Measurements from ENCODE around the gene APOD.

Gene APOD

DNA sequence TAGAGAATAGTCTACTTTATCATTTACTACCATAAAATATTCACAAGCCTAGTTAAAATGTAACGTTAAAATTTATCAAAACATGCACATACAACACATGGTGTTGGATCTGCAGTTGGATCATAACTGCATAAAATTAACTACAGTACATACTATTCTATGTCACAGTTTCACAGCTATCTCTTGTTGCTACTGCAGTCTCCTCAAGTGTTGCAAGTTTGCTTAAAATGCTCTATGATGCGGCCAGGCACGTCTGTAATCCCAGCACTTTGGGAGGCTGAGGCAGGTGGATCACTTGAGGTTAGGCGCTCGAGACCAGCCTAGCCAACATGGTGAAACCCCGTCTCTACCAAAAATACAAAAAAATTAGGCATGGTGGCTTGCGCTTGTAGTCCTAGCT is 50.9 kb downstream of the APOD start (continued):
- TF ChIP-seq, protein P1, sequence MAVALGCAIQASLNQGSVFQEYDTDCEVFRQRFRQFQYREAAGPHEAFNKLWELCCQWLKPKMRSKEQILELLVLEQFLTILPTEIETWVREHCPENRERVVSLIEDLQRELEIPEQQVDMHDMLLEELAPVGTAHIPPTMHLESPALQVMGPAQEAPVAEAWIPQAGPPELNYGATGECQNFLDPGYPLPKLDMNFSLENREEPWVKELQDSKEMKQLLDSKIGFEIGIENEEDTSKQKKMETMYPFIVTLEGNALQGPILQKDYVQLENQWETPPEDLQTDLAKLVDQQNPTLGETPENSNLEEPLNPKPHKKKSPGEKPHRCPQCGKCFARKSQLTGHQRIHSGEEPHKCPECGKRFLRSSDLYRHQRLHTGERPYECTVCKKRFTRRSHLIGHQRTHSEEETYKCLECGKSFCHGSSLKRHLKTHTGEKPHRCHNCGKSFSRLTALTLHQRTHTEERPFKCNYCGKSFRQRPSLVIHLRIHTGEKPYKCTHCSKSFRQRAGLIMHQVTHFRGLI (tag by site-specific recombination; IDR thresholded peaks at IDR 0.05) = no peak
- TF ChIP-seq, protein P2, sequence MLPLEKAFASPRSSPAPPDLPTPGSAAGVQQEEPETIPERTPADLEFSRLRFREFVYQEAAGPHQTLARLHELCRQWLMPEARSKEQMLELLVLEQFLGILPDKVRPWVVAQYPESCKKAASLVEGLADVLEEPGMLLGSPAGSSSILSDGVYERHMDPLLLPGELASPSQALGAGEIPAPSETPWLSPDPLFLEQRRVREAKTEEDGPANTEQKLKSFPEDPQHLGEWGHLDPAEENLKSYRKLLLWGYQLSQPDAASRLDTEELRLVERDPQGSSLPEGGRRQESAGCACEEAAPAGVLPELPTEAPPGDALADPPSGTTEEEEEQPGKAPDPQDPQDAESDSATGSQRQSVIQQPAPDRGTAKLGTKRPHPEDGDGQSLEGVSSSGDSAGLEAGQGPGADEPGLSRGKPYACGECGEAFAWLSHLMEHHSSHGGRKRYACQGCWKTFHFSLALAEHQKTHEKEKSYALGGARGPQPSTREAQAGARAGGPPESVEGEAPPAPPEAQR (tag by site-specific recombination; IDR thresholded peaks at IDR 0.05) = no peak
- TF ChIP-seq, protein P3, sequence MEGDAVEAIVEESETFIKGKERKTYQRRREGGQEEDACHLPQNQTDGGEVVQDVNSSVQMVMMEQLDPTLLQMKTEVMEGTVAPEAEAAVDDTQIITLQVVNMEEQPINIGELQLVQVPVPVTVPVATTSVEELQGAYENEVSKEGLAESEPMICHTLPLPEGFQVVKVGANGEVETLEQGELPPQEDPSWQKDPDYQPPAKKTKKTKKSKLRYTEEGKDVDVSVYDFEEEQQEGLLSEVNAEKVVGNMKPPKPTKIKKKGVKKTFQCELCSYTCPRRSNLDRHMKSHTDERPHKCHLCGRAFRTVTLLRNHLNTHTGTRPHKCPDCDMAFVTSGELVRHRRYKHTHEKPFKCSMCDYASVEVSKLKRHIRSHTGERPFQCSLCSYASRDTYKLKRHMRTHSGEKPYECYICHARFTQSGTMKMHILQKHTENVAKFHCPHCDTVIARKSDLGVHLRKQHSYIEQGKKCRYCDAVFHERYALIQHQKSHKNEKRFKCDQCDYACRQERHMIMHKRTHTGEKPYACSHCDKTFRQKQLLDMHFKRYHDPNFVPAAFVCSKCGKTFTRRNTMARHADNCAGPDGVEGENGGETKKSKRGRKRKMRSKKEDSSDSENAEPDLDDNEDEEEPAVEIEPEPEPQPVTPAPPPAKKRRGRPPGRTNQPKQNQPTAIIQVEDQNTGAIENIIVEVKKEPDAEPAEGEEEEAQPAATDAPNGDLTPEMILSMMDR (tag by site-specific recombination; IDR thresholded peaks at IDR 0.05) = no peak
- TF ChIP-seq, protein P4, sequence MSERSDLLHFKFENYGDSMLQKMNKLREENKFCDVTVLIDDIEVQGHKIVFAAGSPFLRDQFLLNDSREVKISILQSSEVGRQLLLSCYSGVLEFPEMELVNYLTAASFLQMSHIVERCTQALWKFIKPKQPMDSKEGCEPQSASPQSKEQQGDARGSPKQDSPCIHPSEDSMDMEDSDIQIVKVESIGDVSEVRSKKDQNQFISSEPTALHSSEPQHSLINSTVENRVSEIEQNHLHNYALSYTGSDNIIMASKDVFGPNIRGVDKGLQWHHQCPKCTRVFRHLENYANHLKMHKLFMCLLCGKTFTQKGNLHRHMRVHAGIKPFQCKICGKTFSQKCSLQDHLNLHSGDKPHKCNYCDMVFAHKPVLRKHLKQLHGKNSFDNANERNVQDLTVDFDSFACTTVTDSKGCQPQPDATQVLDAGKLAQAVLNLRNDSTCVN (tag by site-specific recombination; optimal IDR thresholded peaks at IDR 0.05) = no peak
- TF ChIP-seq ZFP3 (tag by site-specific recombination; IDR thresholded peaks at IDR 0.05; ENCODE audit: low read depth) = no peak
- no peak for TF ChIP-seq ZBTB21 (tag by site-specific recombination; IDR thresholded peaks at IDR 0.05)

DNA sequence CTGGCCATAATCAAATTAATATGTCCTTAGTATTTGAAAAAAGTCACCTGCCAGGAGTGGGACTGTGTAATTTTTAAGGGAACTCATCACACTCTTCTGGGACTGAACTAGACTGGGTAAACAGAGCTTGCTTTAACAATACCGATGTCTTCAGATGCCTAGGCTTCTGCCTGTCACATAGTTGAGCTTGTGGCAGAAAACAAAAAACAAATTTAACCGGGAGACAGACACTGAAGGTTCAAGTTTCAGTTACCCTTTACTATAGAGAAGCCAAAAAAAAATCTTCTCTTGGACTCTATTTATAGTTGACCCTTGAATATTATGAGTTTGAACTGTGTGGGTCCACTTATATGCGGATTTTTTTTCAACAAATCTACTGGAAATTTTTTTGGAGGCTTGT is 51.4 kb downstream of the APOD start:
- no peaks in the 10 kb centered on the region for H3K9me3 ChIP-seq (ENCODE audit: control insufficient read depth, insufficient read depth, low read depth, low read length)
- CTCF ChIA-PET = interaction anchor here (1.8 kb wide), 1 partner anchor 261 kb away, joined by 9 read pairs; the partner anchor contains the start of gene XXYLT1
- H3K4me3 ChIP-seq (ENCODE audit: low read depth, low read length) = no peak overlapping the region
- POLR2A ChIA-PET = interaction anchor here (1.0 kb wide), 1 partner anchor 10 kb away, joined by 4 read pairs; the partner anchor contains the start of gene PPP1R2
- TF ChIP-seq, protein P5, sequence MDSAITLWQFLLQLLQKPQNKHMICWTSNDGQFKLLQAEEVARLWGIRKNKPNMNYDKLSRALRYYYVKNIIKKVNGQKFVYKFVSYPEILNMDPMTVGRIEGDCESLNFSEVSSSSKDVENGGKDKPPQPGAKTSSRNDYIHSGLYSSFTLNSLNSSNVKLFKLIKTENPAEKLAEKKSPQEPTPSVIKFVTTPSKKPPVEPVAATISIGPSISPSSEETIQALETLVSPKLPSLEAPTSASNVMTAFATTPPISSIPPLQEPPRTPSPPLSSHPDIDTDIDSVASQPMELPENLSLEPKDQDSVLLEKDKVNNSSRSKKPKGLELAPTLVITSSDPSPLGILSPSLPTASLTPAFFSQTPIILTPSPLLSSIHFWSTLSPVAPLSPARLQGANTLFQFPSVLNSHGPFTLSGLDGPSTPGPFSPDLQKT (IDR thresholded peaks at IDR 0.05; ENCODE audit: borderline replicate concordance, low read depth, low read length) = no peak
- TF ChIP-seq REPIN1 (tag by site-specific recombination; IDR thresholded peaks at IDR 0.05; ENCODE audit: low read depth) (no peak), KLF1 (tag by site-specific recombination; IDR thresholded peaks at IDR 0.05) (no peak), ZSCAN30 (tag by site-specific recombination; IDR thresholded peaks at IDR 0.05) (no peak), FEZF1 (tag by site-specific recombination; IDR thresholded peaks at IDR 0.05) (no peak), ZNF629 (tag by site-specific recombination; IDR thresholded peaks at IDR 0.05) (no peak), ZSCAN16 (tag by site-specific recombination; IDR thresholded peaks at IDR 0.05) (no peak), YY2 (tag by site-specific recombination; IDR thresholded peaks at IDR 0.05) (no peak)
- H3K27ac ChIP-seq (ENCODE audit: extremely low read depth, low read depth, low read length) = no peak overlapping the region
- peaks cover 0 to 5% of the 10 kb centered on the region in 2 experiments; a peak in 2 of 3 replicates for H3K36me3 ChIP-seq (ENCODE audit: control insufficient read depth in 2 of 2, insufficient read depth in 1 of 2, low read length in 2 of 2)
- peaks cover 3% of the 10 kb centered on the region; the same call in 1 of the 2 replicates for H3K4me1 ChIP-seq (ENCODE audit: control insufficient read depth, insufficient read depth, low read length)

DNA sequence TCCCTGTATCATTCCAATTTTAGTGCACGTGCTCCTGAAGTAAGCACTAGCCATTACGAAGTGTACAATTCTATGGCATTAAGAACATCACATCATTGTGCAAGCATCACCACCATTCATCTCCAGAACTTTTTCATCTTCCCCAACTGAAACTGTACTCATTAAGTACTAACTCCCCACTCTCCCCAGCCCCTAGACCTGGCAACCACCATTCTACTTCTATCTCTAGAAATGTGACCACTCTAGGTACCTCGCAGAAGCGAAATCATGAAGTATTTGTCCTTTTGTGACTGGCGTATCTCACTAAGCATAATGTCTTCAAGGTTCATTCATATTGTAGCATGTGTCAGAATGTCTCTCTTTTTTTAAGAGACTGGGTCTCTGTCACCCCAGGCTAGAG is 52.1 kb downstream of the APOD start:
- TF ChIP-seq ZNF585B (tag by site-specific recombination; IDR thresholded peaks at IDR 0.05) (no peak), ZNF600 (tag by site-specific recombination; IDR thresholded peaks at IDR 0.05) (no peak), ZNF239 (tag by site-specific recombination; IDR thresholded peaks at IDR 0.05) (no peak), ZNF433 (tag by site-specific recombination; IDR thresholded peaks at IDR 0.05; ENCODE audit: low read depth) (no peak), ZNF561 (tag by site-specific recombination; IDR thresholded peaks at IDR 0.05; ENCODE audit: borderline replicate concordance) (no peak), ZNF214 (tag by site-specific recombination; IDR thresholded peaks at IDR 0.05; ENCODE audit: borderline replicate concordance) (no peak), ZNF510 (tag by site-specific recombination; IDR thresholded peaks at IDR 0.05; ENCODE audit: insufficient replicate concordance) (no peak), ZNF223 (tag by site-specific recombination; IDR thresholded peaks at IDR 0.05) (no peak), SCRT2 (tag by site-specific recombination; IDR thresholded peaks at IDR 0.05) (no peak), ZSCAN30 (tag by site-specific recombination; IDR thresholded peaks at IDR 0.05) (no peak), ZNF785 (tag by site-specific recombination; IDR thresholded peaks at IDR 0.05) (no peak)
- TF ChIP-seq, protein P6, sequence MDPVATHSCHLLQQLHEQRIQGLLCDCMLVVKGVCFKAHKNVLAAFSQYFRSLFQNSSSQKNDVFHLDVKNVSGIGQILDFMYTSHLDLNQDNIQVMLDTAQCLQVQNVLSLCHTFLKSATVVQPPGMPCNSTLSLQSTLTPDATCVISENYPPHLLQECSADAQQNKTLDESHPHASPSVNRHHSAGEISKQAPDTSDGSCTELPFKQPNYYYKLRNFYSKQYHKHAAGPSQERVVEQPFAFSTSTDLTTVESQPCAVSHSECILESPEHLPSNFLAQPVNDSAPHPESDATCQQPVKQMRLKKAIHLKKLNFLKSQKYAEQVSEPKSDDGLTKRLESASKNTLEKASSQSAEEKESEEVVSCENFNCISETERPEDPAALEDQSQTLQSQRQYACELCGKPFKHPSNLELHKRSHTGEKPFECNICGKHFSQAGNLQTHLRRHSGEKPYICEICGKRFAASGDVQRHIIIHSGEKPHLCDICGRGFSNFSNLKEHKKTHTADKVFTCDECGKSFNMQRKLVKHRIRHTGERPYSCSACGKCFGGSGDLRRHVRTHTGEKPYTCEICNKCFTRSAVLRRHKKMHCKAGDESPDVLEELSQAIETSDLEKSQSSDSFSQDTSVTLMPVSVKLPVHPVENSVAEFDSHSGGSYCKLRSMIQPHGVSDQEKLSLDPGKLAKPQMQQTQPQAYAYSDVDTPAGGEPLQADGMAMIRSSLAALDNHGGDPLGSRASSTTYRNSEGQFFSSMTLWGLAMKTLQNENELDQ (tag by site-specific recombination; IDR thresholded peaks at IDR 0.05; ENCODE audit: low read depth) = no peak
- no peaks in the 10 kb centered on the region for H3K9me3 ChIP-seq (ENCODE audit: control insufficient read depth, insufficient read depth, low read depth, low read length)
- H3K27ac ChIP-seq (ENCODE audit: extremely low read depth, low read depth, low read length) = no peak overlapping the region
- no peak overlapping the region for H3K4me3 ChIP-seq (ENCODE audit: low read depth, low read length)
- peaks cover 0 to 5% of the 10 kb centered on the region in 2 experiments; a peak in 2 of 3 replicates for H3K36me3 ChIP-seq (ENCODE audit: control insufficient read depth in 2 of 2, insufficient read depth in 1 of 2, low read length in 2 of 2)
- CTCF ChIA-PET = no interaction called here
- peaks cover 3% of the 10 kb centered on the region; the same call in 1 of the 2 replicates for H3K4me1 ChIP-seq (ENCODE audit: control insufficient read depth, insufficient read depth, low read length)
- POLR2A ChIA-PET = interaction anchor here (1.0 kb wide), 1 partner anchor 11 kb away, joined by 4 read pairs; the partner anchor contains the start of gene PPP1R2

Measured in HEK293 (cell line).